Measurements from ENCODE around the gene ATP6V1C2.

GRCh38 chr2:10819714-10820314 is 98.4 kb downstream of the ATP6V1C2 start:
- TF ChIP-seq CTCF (IDR thresholded peaks at IDR 0.05) = no peak
- TF ChIP-seq POLR2AphosphoS5 (IDR thresholded peaks at IDR 0.05) = no peak
- TF ChIP-seq POLR2A (IDR thresholded peaks at IDR 0.05) = no peak
- no peak for TF ChIP-seq EP300 (IDR thresholded peaks at IDR 0.05)
